IMR-90 (cell line): ENCODE results near the gene ELL3. TPM values are rescaled to one million over a fixed set of nuclear protein-coding genes. Genes with fewer than 3 reads are reported as not detected.

Experiments
- ATAC-seq: fragments of 200-7000 bp; cut with Tn5 transposase; 2 replicates; pipeline ENCODE4 v1.9.1; 2020; ENCODE audit warnings: low read depth, mild to moderate bottlenecking, moderate library complexity
- BruUV-seq: library from RNA; stranded (reverse); fragments of 400-500 nt; replicated peaks from 2 replicates; lab custom pipeline; 2021; lab: Mats Ljungman, UMichigan
- CTCF ChIA-PET: fragments of 300-600 bp; formaldehyde crosslinking; extraction: SDS; loops from one replicate; lab custom pipeline; 2021; ENCODE audit warnings: antibody characterized with exemption; lab: Yijun Ruan, JAX
- POLR2A ChIA-PET: fragments of 300-600 bp; sonication (Branson Sonifier 250); formaldehyde crosslinking; loops from one replicate; lab custom pipeline; 2022; ENCODE audit warnings: antibody characterized with exemption; ENCODE audit not compliant: unreplicated experiment; lab: Charles Lee
- DNase-seq: peaks from one replicate; pipeline ENCODE4 v3.0.0; 2013
- H2AFZ ChIP-seq: replicated peaks from 2 replicates; pipeline ENCODE3; 2013; ENCODE audit warnings: low read length, mild to moderate bottlenecking; ENCODE audit not compliant: poor library complexity
- H2AK5ac ChIP-seq: 2 replicates; pipeline ENCODE4 v1.6.1; 2013; ENCODE audit warnings: low read depth, low read length, inconsistent platforms
- H2AK9ac ChIP-seq: replicated peaks from 2 replicates; pipeline ENCODE3; 2013; ENCODE audit warnings: mild to moderate bottlenecking, low read depth, low read length, moderate library complexity; ENCODE audit not compliant: poor library complexity
- H2BK120ac ChIP-seq: 2 replicates; pipeline ENCODE4 v1.6.1; 2013; ENCODE audit warnings: low read depth, low read length, inconsistent platforms
- H2BK15ac ChIP-seq: 3 replicates; pipeline ENCODE4 v1.6.1; 2013; ENCODE audit warnings: low read depth, low read length, inconsistent platforms
- H2BK20ac ChIP-seq: 2 replicates; pipeline ENCODE4 v1.6.1; 2013; ENCODE audit warnings: low read depth, mild to moderate bottlenecking, inconsistent platforms, low read length, moderate library complexity
- H2BK5ac ChIP-seq: 2 replicates; pipeline ENCODE4 v1.6.1; 2013; ENCODE audit warnings: mild to moderate bottlenecking, low read depth, low read length, inconsistent platforms; ENCODE audit not compliant: poor library complexity, severe bottlenecking
- H3K14ac ChIP-seq: replicated peaks from 2 replicates; pipeline ENCODE4 v1.6.1; 2013; ENCODE audit warnings: low read depth, low read length, inconsistent platforms
- H3K18ac ChIP-seq: 2 replicates; pipeline ENCODE4 v1.6.1; 2013; ENCODE audit warnings: low read depth, low read length, control low read depth
- H3K23ac ChIP-seq: 2 replicates; pipeline ENCODE4 v1.6.1; 2013; ENCODE audit warnings: low read depth, low read length, inconsistent platforms
- H3K27ac ChIP-seq: 2 replicates; pipeline ENCODE4 v1.5.1; 2013; ENCODE audit warnings: mild to moderate bottlenecking, control low read depth, low read length; ENCODE audit not compliant: insufficient read depth
- H3K27me3 ChIP-seq: 2 replicates; pipeline ENCODE4 v1.6.1; 2013; ENCODE audit warnings: low read length; ENCODE audit not compliant: control insufficient read depth, insufficient read depth
- H3K36me3 ChIP-seq: 2 replicates; pipeline ENCODE4 v1.6.1; 2013; ENCODE audit warnings: low read length, mixed read lengths; ENCODE audit not compliant: control insufficient read depth, insufficient read depth
- H3K4ac ChIP-seq: 2 replicates; pipeline ENCODE4 v1.6.1; 2013; ENCODE audit warnings: low read depth, low read length, inconsistent platforms
- H3K4me1 ChIP-seq: 2 replicates; pipeline ENCODE4 v1.6.1; 2013; ENCODE audit warnings: low read length, mixed read lengths; ENCODE audit not compliant: control insufficient read depth, insufficient read depth
- H3K4me2 ChIP-seq: 2 replicates; pipeline ENCODE4 v1.6.1; 2013; ENCODE audit warnings: low read depth, mild to moderate bottlenecking, control low read depth, low read length, moderate library complexity
- H3K4me3 ChIP-seq: 2 replicates; pipeline ENCODE4 v1.5.1; 2013; ENCODE audit warnings: low read depth, mild to moderate bottlenecking, control low read depth, low read length, moderate library complexity; ENCODE audit not compliant: insufficient read depth
- H3K56ac ChIP-seq: 2 replicates; pipeline ENCODE4 v1.6.1; 2013; ENCODE audit warnings: low read length, inconsistent platforms; ENCODE audit not compliant: insufficient read depth; ENCODE audit errors: extremely low read depth
- H3K79me1 ChIP-seq, 2 experiments: 2 replicates each; pipeline ENCODE4 v1.6.1; 2013; ENCODE audit warnings: low read length in 2 of 2, inconsistent platforms in 1 of 2, low read depth in 1 of 2
- H3K9ac ChIP-seq: 2 replicates; pipeline ENCODE4 v1.6.1; 2013; ENCODE audit warnings: low read depth, low read length, control low read depth
- H3K9me1 ChIP-seq: 2 replicates; pipeline ENCODE4 v1.6.1; 2013; ENCODE audit warnings: low read length, inconsistent platforms; ENCODE audit not compliant: insufficient read depth
- H3K9me3 ChIP-seq: 2 replicates; pipeline ENCODE4 v1.6.1; 2013; ENCODE audit warnings: low read length; ENCODE audit not compliant: control insufficient read depth, insufficient read depth
- H4K20me1 ChIP-seq: 2 replicates; pipeline ENCODE4 v1.6.1; 2013; ENCODE audit warnings: low read length, inconsistent platforms; ENCODE audit not compliant: insufficient read depth
- H4K5ac ChIP-seq: 2 replicates; pipeline ENCODE4 v1.6.1; 2013; ENCODE audit warnings: mild to moderate bottlenecking, low read depth, low read length, control low read depth
- H4K8ac ChIP-seq, 2 experiments: 2 replicates each; pipeline ENCODE4 v1.6.1; 2013; ENCODE audit warnings: low read depth in 2 of 2, low read length in 2 of 2, control low read depth in 1 of 2, inconsistent platforms in 1 of 2
- H4K91ac ChIP-seq: 2 replicates; pipeline ENCODE4 v1.6.1; 2013; ENCODE audit warnings: low read depth, low read length, inconsistent platforms; ENCODE audit not compliant: insufficient read depth
- CTCF ChIP-seq: conservative IDR thresholded peaks from 2 replicates; pipeline ENCODE4 v1.5.1; 2012; ENCODE audit warnings: mild to moderate bottlenecking, low read depth, low read length, improper control_type of control experiment
- ELK1 ChIP-seq: fragments of 150-350 bp; IDR thresholded peaks from 2 replicates; pipeline ENCODE4 v1.6.1; 2016; ENCODE audit warnings: low read depth, mild to moderate bottlenecking, low read length, moderate library complexity, borderline replicate concordance
- FOS ChIP-seq: fragments of 150-350 bp; IDR thresholded peaks from 2 replicates; pipeline ENCODE4 v1.6.1; 2016; ENCODE audit warnings: low read depth, low read length
- MAZ ChIP-seq: IDR thresholded peaks from 2 replicates; pipeline ENCODE4 v1.6.1; 2012; ENCODE audit warnings: low read depth, mild to moderate bottlenecking, low read length, improper control_type of control experiment, moderate library complexity, borderline replicate concordance
- MXI1 ChIP-seq: IDR thresholded peaks from 2 replicates; pipeline ENCODE4 v1.6.1; 2012; ENCODE audit warnings: low read depth, mild to moderate bottlenecking, low read length, moderate library complexity, borderline replicate concordance
- RCOR1 ChIP-seq: IDR thresholded peaks from 2 replicates; pipeline ENCODE4 v1.6.1; 2012; ENCODE audit warnings: mild to moderate bottlenecking, low read length, improper control_type of control experiment; ENCODE audit not compliant: insufficient replicate concordance
- SMC3 ChIP-seq: fragments of 150-350 bp; IDR thresholded peaks from 2 replicates; pipeline ENCODE4 v1.6.1; 2016; ENCODE audit warnings: low read depth, mild to moderate bottlenecking, antibody characterized with exemption, low read length, moderate library complexity
- USF2 ChIP-seq: fragments of 150-350 bp; IDR thresholded peaks from 2 replicates; pipeline ENCODE4 v1.6.1; 2017; ENCODE audit warnings: mild to moderate bottlenecking, antibody characterized with exemption, low read length, low read depth
- WGBS, 2 experiments: methylation state at CpG; one replicate each; pipeline versions ENCODE4 v1.1.5 to v1.1.7; 2013; ENCODE audit warnings: missing lambda C conversion rate in 2 of 2; ENCODE audit not compliant: insufficient read length in 1 of 2; ENCODE audit errors: extremely low coverage in 2 of 2; 5-methylcytosine and 5-hydroxymethylcytosine counted together
- dilution Hi-C: fragments of 300-500 bp; cut with HindIII; formaldehyde crosslinking; loops from one replicate; pipeline ENCODE4 v1.14.3; 2018; ENCODE audit warnings: low sequenced_read_pairs; ENCODE audit not compliant: unreplicated experiment
- in situ Hi-C: fragments of 300-500 bp; cut with MboI; formaldehyde crosslinking; loops from 3 replicates; pipeline ENCODE4 v1.14.3; 2019; ENCODE audit warnings: low sequenced_read_pairs, inconsistent platforms, mixed read lengths
- intact Hi-C: fragments of 100-400 bp; cut with micrococcal nuclease; formaldehyde crosslinking; loops from 2 replicates; pipeline ENCODE4 v1.10.0; 2022
- polyA plus RNA-seq, 3 experiments: library from polyadenylated mRNA; depleted of rRNA; stranded (reverse); fragments of >200 nt; gene quantifications; 2 replicates each; pipeline ENCODE4 v1.2.3, GENCODE V29; 2012; ENCODE audit warnings: low replicate concordance in 1 of 3
- total RNA-seq: library from RNA; depleted of rRNA; stranded (reverse); fragments of >200 nt; gene quantifications from 2 replicates; pipeline ENCODE4 v1.2.3, GENCODE V29; 2012

ELL3 gene
- total and polyA plus RNA-seq, 2 of the 4 experiments (the other 2 are of a cell fraction): 1.2 to 1.6 TPM

- Histone ChIP-seq H3K4me1 (peaks cover 24% of the 10 kb centered on the region), H3K79me1 (peaks cover 31 to 85% of the 10 kb centered on the region in 2 experiments), H2AK9ac (no peak overlapping the region), H2BK120ac (no peak overlapping the region), H3K9me3 (no peaks in the 10 kb centered on the region), H4K20me1 (peaks cover 47% of the 10 kb centered on the region), H3K4ac (no peak overlapping the region), H2AK5ac (no peak overlapping the region), H3K23ac (peak overlapping the region; percentile 1; the same call in 1 of the 2 replicates), H2BK5ac (peak overlapping the region; percentile 16), H3K14ac (no peak overlapping the region), H3K36me3 (peaks cover 56% of the 10 kb centered on the region), H4K91ac (no peak overlapping the region), H3K27me3 (no peaks in the 10 kb centered on the region), H4K8ac (no peak overlapping the region), H3K27ac (peak overlapping the region; percentile 13; the same call in 1 of the 2 replicates), H2AFZ (no peak overlapping the region), H3K4me2 (no peak overlapping the region), H3K4me3 (no peak overlapping the region), H3K9me1 (peaks cover 32% of the 10 kb centered on the region), H2BK15ac (no peak overlapping the region), H3K9ac (no peak overlapping the region), H2BK20ac (no peak overlapping the region), H3K18ac (no peak overlapping the region), H3K56ac (no peak overlapping the region), H4K5ac (no peak overlapping the region; the same call in 1 of the 2 replicates)
- dilution Hi-C loops (no loop called here), in situ Hi-C loops (no loop called here), intact Hi-C loops (no loop called here)
- BruUV-seq: no TSS peak
- ChIA-PET CTCF (no interaction called here), POLR2A (no interaction called here)
- TF ChIP-seq ELK1: no peak
- TF ChIP-seq FOS: no peak
- no peak for TF ChIP-seq MXI1
- no peak for TF ChIP-seq SMC3
- no peak for TF ChIP-seq USF2
- TF ChIP-seq RCOR1: no peak
- no peak for TF ChIP-seq CTCF
- TF ChIP-seq MAZ: no peak
- no CpG with 5 or more reads among the region's 3 CpGs for WGBS, 2 experiments
- ATAC-seq: no peak
- DNase-seq: no peak
Observed at GRCh38 chr15:43796566-43796965, 19.8 kb upstream of the ELL3 start.
